IMR-90 (cell line): Measurements from ENCODE around the gene LRP1B. TPM values are rescaled to one million over a fixed set of nuclear protein-coding genes. Genes with fewer than 3 reads are reported as not detected.

ENCODE experiments used
- ATAC-seq: fragments of 200-7000 bp; cut with Tn5 transposase; 2 replicates; pipeline ENCODE4 v1.9.1; 2020; ENCODE audit warnings: low read depth, mild to moderate bottlenecking, moderate library complexity
- BruUV-seq: library from RNA; stranded (reverse); fragments of 400-500 nt; replicated peaks from 2 replicates; lab custom pipeline; 2021; lab: Mats Ljungman, UMichigan
- CTCF ChIA-PET: fragments of 300-600 bp; formaldehyde crosslinking; extraction: SDS; loops from one replicate; lab custom pipeline; 2021; ENCODE audit warnings: antibody characterized with exemption; lab: Yijun Ruan, JAX
- POLR2A ChIA-PET: fragments of 300-600 bp; sonication (Branson Sonifier 250); formaldehyde crosslinking; loops from one replicate; lab custom pipeline; 2022; ENCODE audit warnings: antibody characterized with exemption; ENCODE audit not compliant: unreplicated experiment; lab: Charles Lee
- DNase-seq: peaks from one replicate; pipeline ENCODE4 v3.0.0; 2013
- H2AFZ ChIP-seq: replicated peaks from 2 replicates; pipeline ENCODE3; 2013; ENCODE audit warnings: low read length, mild to moderate bottlenecking; ENCODE audit not compliant: poor library complexity
- H2AK5ac ChIP-seq: 2 replicates; pipeline ENCODE4 v1.6.1; 2013; ENCODE audit warnings: low read depth, low read length, inconsistent platforms
- H2AK9ac ChIP-seq: replicated peaks from 2 replicates; pipeline ENCODE3; 2013; ENCODE audit warnings: mild to moderate bottlenecking, low read depth, low read length, moderate library complexity; ENCODE audit not compliant: poor library complexity
- H2BK120ac ChIP-seq: 2 replicates; pipeline ENCODE4 v1.6.1; 2013; ENCODE audit warnings: low read depth, low read length, inconsistent platforms
- H2BK15ac ChIP-seq: 3 replicates; pipeline ENCODE4 v1.6.1; 2013; ENCODE audit warnings: low read depth, low read length, inconsistent platforms
- H2BK20ac ChIP-seq: 2 replicates; pipeline ENCODE4 v1.6.1; 2013; ENCODE audit warnings: low read depth, mild to moderate bottlenecking, inconsistent platforms, low read length, moderate library complexity
- H2BK5ac ChIP-seq: 2 replicates; pipeline ENCODE4 v1.6.1; 2013; ENCODE audit warnings: mild to moderate bottlenecking, low read depth, low read length, inconsistent platforms; ENCODE audit not compliant: poor library complexity, severe bottlenecking
- H3K14ac ChIP-seq: replicated peaks from 2 replicates; pipeline ENCODE4 v1.6.1; 2013; ENCODE audit warnings: low read depth, low read length, inconsistent platforms
- H3K18ac ChIP-seq: 2 replicates; pipeline ENCODE4 v1.6.1; 2013; ENCODE audit warnings: low read depth, low read length, control low read depth
- H3K23ac ChIP-seq: 2 replicates; pipeline ENCODE4 v1.6.1; 2013; ENCODE audit warnings: low read depth, low read length, inconsistent platforms
- H3K27ac ChIP-seq: 2 replicates; pipeline ENCODE4 v1.5.1; 2013; ENCODE audit warnings: mild to moderate bottlenecking, control low read depth, low read length; ENCODE audit not compliant: insufficient read depth
- H3K27me3 ChIP-seq: 2 replicates; pipeline ENCODE4 v1.6.1; 2013; ENCODE audit warnings: low read length; ENCODE audit not compliant: control insufficient read depth, insufficient read depth
- H3K36me3 ChIP-seq: 2 replicates; pipeline ENCODE4 v1.6.1; 2013; ENCODE audit warnings: low read length, mixed read lengths; ENCODE audit not compliant: control insufficient read depth, insufficient read depth
- H3K4ac ChIP-seq: 2 replicates; pipeline ENCODE4 v1.6.1; 2013; ENCODE audit warnings: low read depth, low read length, inconsistent platforms
- H3K4me1 ChIP-seq: 2 replicates; pipeline ENCODE4 v1.6.1; 2013; ENCODE audit warnings: low read length, mixed read lengths; ENCODE audit not compliant: control insufficient read depth, insufficient read depth
- H3K4me2 ChIP-seq: 2 replicates; pipeline ENCODE4 v1.6.1; 2013; ENCODE audit warnings: low read depth, mild to moderate bottlenecking, control low read depth, low read length, moderate library complexity
- H3K4me3 ChIP-seq: 2 replicates; pipeline ENCODE4 v1.5.1; 2013; ENCODE audit warnings: low read depth, mild to moderate bottlenecking, control low read depth, low read length, moderate library complexity; ENCODE audit not compliant: insufficient read depth
- H3K56ac ChIP-seq: 2 replicates; pipeline ENCODE4 v1.6.1; 2013; ENCODE audit warnings: low read length, inconsistent platforms; ENCODE audit not compliant: insufficient read depth; ENCODE audit errors: extremely low read depth
- H3K79me1 ChIP-seq, 2 experiments: 2 replicates each; pipeline ENCODE4 v1.6.1; 2013; ENCODE audit warnings: low read length in 2 of 2, inconsistent platforms in 1 of 2, low read depth in 1 of 2
- H3K9ac ChIP-seq: 2 replicates; pipeline ENCODE4 v1.6.1; 2013; ENCODE audit warnings: low read depth, low read length, control low read depth
- H3K9me1 ChIP-seq: 2 replicates; pipeline ENCODE4 v1.6.1; 2013; ENCODE audit warnings: low read length, inconsistent platforms; ENCODE audit not compliant: insufficient read depth
- H3K9me3 ChIP-seq: 2 replicates; pipeline ENCODE4 v1.6.1; 2013; ENCODE audit warnings: low read length; ENCODE audit not compliant: control insufficient read depth, insufficient read depth
- H4K20me1 ChIP-seq: 2 replicates; pipeline ENCODE4 v1.6.1; 2013; ENCODE audit warnings: low read length, inconsistent platforms; ENCODE audit not compliant: insufficient read depth
- H4K5ac ChIP-seq: 2 replicates; pipeline ENCODE4 v1.6.1; 2013; ENCODE audit warnings: mild to moderate bottlenecking, low read depth, low read length, control low read depth
- H4K8ac ChIP-seq, 2 experiments: 2 replicates each; pipeline ENCODE4 v1.6.1; 2013; ENCODE audit warnings: low read depth in 2 of 2, low read length in 2 of 2, control low read depth in 1 of 2, inconsistent platforms in 1 of 2
- H4K91ac ChIP-seq: 2 replicates; pipeline ENCODE4 v1.6.1; 2013; ENCODE audit warnings: low read depth, low read length, inconsistent platforms; ENCODE audit not compliant: insufficient read depth
- BHLHE40 ChIP-seq: fragments of 150-350 bp; IDR thresholded peaks from 2 replicates; pipeline ENCODE4 v1.6.1; 2016; ENCODE audit warnings: mild to moderate bottlenecking, low read depth, low read length
- CTCF ChIP-seq: conservative IDR thresholded peaks from 2 replicates; pipeline ENCODE4 v1.5.1; 2012; ENCODE audit warnings: mild to moderate bottlenecking, low read depth, low read length, improper control_type of control experiment
- MAFK ChIP-seq: IDR thresholded peaks from 2 replicates; pipeline ENCODE4 v1.6.1; 2012; ENCODE audit warnings: low read depth, low read length, improper control_type of control experiment
- NFE2L2 ChIP-seq: fragments of 150-350 bp; IDR thresholded peaks from 2 replicates; pipeline ENCODE4 v1.6.1; 2016; ENCODE audit warnings: low read depth, mild to moderate bottlenecking, low read length
- RAD21 ChIP-seq: IDR thresholded peaks from 2 replicates; pipeline ENCODE4 v1.6.1; 2012; ENCODE audit warnings: low read length, improper control_type of control experiment
- USF2 ChIP-seq: fragments of 150-350 bp; IDR thresholded peaks from 2 replicates; pipeline ENCODE4 v1.6.1; 2017; ENCODE audit warnings: mild to moderate bottlenecking, antibody characterized with exemption, low read length, low read depth
- WGBS, 2 experiments: methylation state at CpG; one replicate each; pipeline versions ENCODE4 v1.1.5 to v1.1.7; 2013; ENCODE audit warnings: missing lambda C conversion rate in 2 of 2; ENCODE audit not compliant: insufficient read length in 1 of 2; ENCODE audit errors: extremely low coverage in 2 of 2; 5-methylcytosine and 5-hydroxymethylcytosine counted together
- dilution Hi-C: fragments of 300-500 bp; cut with HindIII; formaldehyde crosslinking; loops from one replicate; pipeline ENCODE4 v1.14.3; 2018; ENCODE audit warnings: low sequenced_read_pairs; ENCODE audit not compliant: unreplicated experiment
- in situ Hi-C: fragments of 300-500 bp; cut with MboI; formaldehyde crosslinking; loops from 3 replicates; pipeline ENCODE4 v1.14.3; 2019; ENCODE audit warnings: low sequenced_read_pairs, inconsistent platforms, mixed read lengths
- intact Hi-C: fragments of 100-400 bp; cut with micrococcal nuclease; formaldehyde crosslinking; loops from 2 replicates; pipeline ENCODE4 v1.10.0; 2022
- polyA plus RNA-seq, 3 experiments: library from polyadenylated mRNA; depleted of rRNA; stranded (reverse); fragments of >200 nt; gene quantifications; 2 replicates each; pipeline ENCODE4 v1.2.3, GENCODE V29; 2012; ENCODE audit warnings: low replicate concordance in 1 of 3
- total RNA-seq: library from RNA; depleted of rRNA; stranded (reverse); fragments of >200 nt; gene quantifications from 2 replicates; pipeline ENCODE4 v1.2.3, GENCODE V29; 2012

Gene LRP1B
- total and polyA plus RNA-seq, 2 of the 4 experiments (the other 2 are of a cell fraction): under 0.01 to 0.02 TPM

GRCh38 chr2:140491876-140492275, 1638.9 kb downstream of the LRP1B start:
- dilution Hi-C loops (no loop called here), intact Hi-C loops (no loop called here), in situ Hi-C loops (no loop called here)
- no peak overlapping the region for H4K91ac ChIP-seq
- no peaks in the 10 kb centered on the region for H3K27me3 ChIP-seq
- H2AFZ ChIP-seq: no peak overlapping the region
- no peak overlapping the region for H3K14ac ChIP-seq
- H2BK20ac ChIP-seq: no peak overlapping the region
- no peaks in the 10 kb centered on the region for H3K9me1 ChIP-seq
- no peak overlapping the region for H3K56ac ChIP-seq
- H3K79me1 ChIP-seq: no peaks in the 10 kb centered on the region
- no peak for TF ChIP-seq BHLHE40
- no peak for TF ChIP-seq NFE2L2
- no peak for TF ChIP-seq USF2
- TF ChIP-seq CTCF: no peak
- no peak for TF ChIP-seq RAD21
- no peak for TF ChIP-seq MAFK
- no peak overlapping the region for H2BK5ac ChIP-seq
- no peak overlapping the region for H4K5ac ChIP-seq
- no peak overlapping the region for H3K18ac ChIP-seq
- H3K9me3 ChIP-seq: no peaks in the 10 kb centered on the region
- no peaks in the 10 kb centered on the region for H3K36me3 ChIP-seq
- H4K20me1 ChIP-seq: no peaks in the 10 kb centered on the region
- DNase-seq (no peak), ATAC-seq (no peak)
- no peak overlapping the region for H3K4me3 ChIP-seq
- H3K4me2 ChIP-seq: no peak overlapping the region
- H4K8ac ChIP-seq: no peak overlapping the region
- H3K4ac ChIP-seq: no peak overlapping the region
- no TSS peak for BruUV-seq
- ChIA-PET CTCF (no interaction called here), POLR2A (no interaction called here)
- no peak overlapping the region for H3K9ac ChIP-seq
- no peak overlapping the region for H2BK15ac ChIP-seq
- H3K23ac ChIP-seq: no peak overlapping the region
- no peak overlapping the region for H3K27ac ChIP-seq
- H2AK9ac ChIP-seq: no peak overlapping the region
- WGBS, 2 experiments: no CpG with 5 or more reads among the region's 3 CpGs
- H2BK120ac ChIP-seq: no peak overlapping the region
- no peaks in the 10 kb centered on the region for H3K4me1 ChIP-seq
- no peak overlapping the region for H2AK5ac ChIP-seq
